ENCODE results near the gene SKA2.
A peak's percentile ranks its signal among the peaks of the same experiment; 100 is the strongest.
"Not testable (repeated sequence)": the region's sequence is repeated elsewhere in the genome, so short reads cannot be mapped to it uniquely, and the experiment has no call there.

Gene SKA2

DNA sequence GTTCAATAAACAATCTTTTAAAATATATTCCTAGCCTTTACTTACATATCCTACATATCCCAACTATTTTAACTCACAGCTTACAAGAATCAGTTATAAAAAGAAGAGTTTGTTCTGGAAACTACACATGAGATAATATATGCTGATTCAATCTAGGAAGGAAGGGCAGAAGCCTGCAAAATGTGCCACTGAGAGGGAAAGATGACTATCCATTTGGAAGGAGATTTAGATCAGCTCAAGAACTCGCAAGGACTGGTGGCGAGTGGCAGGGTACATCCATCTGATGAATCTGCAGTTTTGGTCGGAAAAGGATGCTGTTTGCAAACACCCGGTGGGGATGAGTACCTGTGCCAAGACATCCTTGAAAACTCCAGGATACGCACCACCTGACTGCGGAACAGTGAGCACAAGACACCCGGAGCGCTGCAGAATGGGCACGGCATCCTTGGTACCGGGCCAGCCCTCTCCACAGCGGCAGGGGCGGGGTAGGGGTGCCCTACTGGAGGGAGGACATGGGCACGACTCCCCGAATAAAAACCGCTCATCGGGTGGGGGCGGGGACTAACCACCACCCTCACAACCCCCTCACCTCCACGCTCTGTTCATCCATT, 49.0 kb downstream of the SKA2 start:
- peak; percentile 34 to 56 for DNase-seq (ENCODE audit: extremely low read depth in 1 of 2, low read depth in 1 of 2)

DNA sequence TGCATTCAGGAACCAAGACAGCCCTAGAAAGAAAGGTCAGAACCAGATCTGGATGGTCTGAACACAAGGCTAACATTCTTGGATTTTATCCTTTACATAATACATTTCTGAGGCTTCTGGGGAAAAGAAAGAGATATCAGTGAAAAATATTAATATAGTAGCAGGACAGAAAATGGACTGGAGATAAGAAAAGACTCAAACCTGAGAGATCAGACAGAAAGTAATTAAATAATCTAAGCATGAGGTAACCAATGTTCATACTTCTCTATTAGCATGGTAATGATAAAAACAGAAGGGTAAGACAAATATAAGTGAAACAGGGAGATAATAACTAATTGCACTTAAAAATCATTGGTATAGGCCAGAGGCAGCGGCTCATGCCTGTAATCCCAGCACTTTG, 53.8 kb downstream of the SKA2 start:
- DNase-seq (ENCODE audit: extremely low read depth in 1 of 2, low read depth in 1 of 2): no peak

- DNase-seq (ENCODE audit: extremely low read depth in 1 of 2, low read depth in 1 of 2): no peak
Measured at GRCh38 chr17:59097876-59098275, 57.1 kb downstream of the SKA2 start.

- no peak for DNase-seq (ENCODE audit: extremely low read depth in 1 of 2, low read depth in 1 of 2)
Measured at GRCh38 chr17:59094861-59095530, 60.0 kb downstream of the SKA2 start.

GRCh38 chr17:59093702-59094231, 61.2 kb downstream of the SKA2 start:
- no peak for DNase-seq (ENCODE audit: extremely low read depth in 1 of 2, low read depth in 1 of 2)

DNA sequence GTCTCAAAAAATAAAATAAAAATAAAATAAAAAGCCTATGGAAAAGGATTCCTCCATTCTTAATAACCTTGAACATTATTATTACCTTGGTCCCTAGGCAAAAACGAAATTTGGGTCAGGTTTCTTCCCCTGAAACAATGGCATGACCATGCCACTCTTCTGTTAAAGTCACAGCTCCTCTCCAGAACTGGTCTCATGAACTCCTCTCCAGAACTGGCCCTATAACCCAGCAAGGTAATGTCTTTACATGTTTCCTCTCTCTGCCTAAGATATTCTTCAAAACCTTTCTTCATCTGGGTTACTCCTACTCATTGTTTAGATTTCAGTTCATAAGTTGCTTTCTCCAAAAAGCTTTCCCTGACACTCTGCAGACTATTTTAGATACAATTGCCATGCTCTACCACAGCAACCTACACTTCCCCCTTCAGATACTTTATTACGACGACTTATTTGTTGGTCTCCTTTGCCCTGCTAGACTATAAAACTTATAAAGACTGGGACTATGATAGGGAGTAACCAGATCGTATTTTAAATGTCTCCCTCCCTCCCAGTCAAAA, 61.8 kb downstream of the SKA2 start:
- DNase-seq (ENCODE audit: extremely low read depth in 1 of 2, low read depth in 1 of 2): no peak

DNA sequence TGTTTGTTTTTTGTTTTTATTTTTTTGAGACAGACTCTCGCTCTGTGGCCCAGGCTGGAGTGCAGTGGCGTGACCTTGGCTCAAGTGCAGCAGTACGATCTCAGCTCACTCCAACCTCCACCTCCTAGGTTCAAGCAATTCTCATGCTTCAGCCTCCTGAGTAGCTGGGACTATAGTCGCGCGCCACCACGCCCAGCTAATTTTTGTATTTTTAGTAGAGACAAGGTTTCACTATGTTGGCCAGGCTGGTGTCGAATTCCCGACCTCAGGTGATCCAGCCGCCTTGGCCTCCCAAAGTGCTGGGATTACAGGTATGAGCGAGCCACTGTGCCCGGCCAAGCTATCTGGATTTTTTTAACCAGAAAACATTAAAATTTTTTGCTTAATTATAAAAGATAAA, 64.4 kb downstream of the SKA2 start:
- DNase-seq (ENCODE audit: extremely low read depth in 1 of 2, low read depth in 1 of 2): not testable (repeated sequence)

DNA sequence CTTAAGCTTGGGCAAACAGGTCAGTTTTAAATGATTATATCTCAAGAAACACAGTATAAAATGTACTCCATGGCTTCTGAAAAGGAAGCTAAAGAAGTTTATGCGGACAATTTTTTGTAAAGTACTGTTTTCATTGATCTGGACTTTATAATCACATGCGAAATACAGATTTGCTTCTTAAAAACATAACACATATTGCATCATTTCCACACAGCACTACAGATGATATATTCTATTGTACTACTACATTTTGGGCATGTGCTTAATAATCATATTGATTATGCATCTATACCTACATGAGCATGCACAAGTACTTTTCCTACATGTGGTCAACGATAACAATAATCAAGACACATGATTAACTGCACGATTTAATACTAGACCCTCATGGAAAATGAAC, 70.8 kb downstream of the SKA2 start:
- DNase-seq (ENCODE audit: extremely low read depth in 1 of 2, low read depth in 1 of 2): no peak

DNA sequence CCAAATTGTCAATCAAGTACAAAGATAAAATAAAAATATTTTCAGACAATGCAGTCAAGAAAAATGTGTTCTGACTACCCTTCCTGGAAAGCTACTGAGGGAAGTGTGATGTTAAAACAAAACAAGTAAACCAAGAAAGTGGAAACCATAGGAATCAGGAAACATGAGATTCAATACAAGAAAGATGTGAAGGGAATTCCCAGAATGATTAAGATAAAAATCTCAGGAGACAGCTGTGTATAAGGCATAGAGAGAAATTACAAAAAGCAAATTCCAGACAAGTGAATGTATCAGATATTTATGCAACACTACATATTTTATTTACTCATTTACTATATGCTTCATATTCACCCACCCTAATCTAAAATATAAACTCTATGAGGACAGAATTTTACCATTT, 80.5 kb downstream of the SKA2 start:
- DNase-seq (ENCODE audit: extremely low read depth in 1 of 2, low read depth in 1 of 2): no peak

- DNase-seq (ENCODE audit: extremely low read depth in 1 of 2, low read depth in 1 of 2): no peak
Measured at GRCh38 chr17:59073972-59074371, 81.0 kb downstream of the SKA2 start.

- DNase-seq (ENCODE audit: extremely low read depth in 1 of 2, low read depth in 1 of 2): no peak
Measured at GRCh38 chr17:59069856-59070255, 85.1 kb downstream of the SKA2 start.

DNA sequence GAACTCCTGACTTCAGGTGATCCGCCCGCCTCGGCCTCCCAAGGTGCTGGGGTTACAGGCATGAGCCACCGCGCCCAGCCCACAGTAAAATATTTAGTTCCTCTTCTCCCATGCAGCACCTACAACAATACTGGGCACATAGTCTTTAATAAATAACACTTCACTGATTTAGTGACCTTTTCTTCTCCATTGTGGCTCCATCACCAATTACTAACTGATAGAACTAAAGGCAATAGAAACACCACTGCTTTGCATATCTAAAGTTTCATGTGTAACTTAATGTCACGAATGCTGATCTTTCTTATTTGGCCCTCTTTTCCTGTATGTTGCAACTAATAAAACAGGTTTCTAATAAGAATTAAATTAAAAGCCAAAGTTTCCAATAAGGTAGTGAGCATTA, 87.2 kb downstream of the SKA2 start:
- DNase-seq (ENCODE audit: extremely low read depth in 1 of 2, low read depth in 1 of 2): no peak

- DNase-seq (ENCODE audit: extremely low read depth in 1 of 2, low read depth in 1 of 2): no peak
Measured at GRCh38 chr17:59067340-59067739, 87.6 kb downstream of the SKA2 start.

DNA sequence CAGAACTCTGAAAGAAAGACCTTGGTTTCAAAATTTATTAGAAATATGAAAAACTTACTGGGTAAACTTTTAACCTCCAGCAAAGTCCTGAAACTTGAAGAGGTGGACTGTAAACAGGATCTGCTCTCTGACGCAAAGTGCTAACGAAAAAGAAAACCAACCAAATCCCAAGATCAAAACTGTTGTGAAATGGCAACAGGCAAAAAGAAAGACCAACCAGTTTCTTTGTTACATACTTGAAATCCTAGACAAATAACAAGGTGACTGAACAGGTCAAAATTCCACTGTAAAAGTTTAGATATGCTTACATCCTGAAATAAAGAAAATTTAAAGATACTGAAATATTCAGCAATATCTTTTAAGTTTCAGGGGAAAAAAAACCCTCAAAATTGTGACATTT, 92.5 kb downstream of the SKA2 start:
- DNase-seq (ENCODE audit: extremely low read depth in 1 of 2, low read depth in 1 of 2): no peak
